NCI-H2081 treated with DMSO at 0.1 percent for 48 hours (cell line): ENCODE measurements around the gene GRHL3.

Experiments used
- DNase-seq: peaks from one replicate; lab custom pipeline; 2025; lab: John Stamatoyannopoulos, UW

GRHL3 gene

DNA sequence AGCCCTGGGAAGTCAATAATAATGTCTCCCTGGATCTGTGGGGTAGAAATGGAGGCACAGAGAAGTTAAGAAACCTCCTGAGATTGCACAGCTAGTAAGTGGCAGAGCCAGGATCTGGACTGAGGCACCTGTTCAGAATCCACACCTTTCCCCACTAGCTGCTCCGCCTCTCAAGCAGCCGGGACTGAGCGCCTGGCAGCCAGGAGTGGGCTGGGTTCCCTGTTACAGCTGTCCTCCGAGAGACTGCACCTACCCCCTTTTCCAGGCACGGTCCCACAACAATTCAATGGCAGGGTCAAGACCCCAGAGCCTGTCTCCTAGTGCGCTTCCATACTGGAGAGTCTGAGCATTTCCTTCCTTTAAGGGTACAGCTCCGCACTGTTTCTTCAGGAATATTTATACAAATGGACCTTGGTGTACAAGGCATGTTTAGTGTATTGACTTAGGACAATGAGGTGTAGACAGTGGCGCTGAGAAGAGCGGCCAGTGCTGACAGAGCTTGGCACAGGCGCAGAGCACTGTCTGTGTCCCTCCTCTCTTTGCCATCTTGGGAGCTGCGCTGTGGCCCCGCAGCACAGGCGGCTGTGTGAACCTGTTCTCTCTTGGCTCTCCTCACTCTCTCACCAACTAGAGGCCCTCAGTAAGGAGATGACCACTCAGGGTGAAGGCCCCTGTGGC, 24.4 kb downstream of the GRHL3 start:
- DNase-seq, result no peak

- DNase-seq, result no peak
Observed at GRCh38 chr1:24344090-24344742, 25.1 kb downstream of the GRHL3 start.

DNA sequence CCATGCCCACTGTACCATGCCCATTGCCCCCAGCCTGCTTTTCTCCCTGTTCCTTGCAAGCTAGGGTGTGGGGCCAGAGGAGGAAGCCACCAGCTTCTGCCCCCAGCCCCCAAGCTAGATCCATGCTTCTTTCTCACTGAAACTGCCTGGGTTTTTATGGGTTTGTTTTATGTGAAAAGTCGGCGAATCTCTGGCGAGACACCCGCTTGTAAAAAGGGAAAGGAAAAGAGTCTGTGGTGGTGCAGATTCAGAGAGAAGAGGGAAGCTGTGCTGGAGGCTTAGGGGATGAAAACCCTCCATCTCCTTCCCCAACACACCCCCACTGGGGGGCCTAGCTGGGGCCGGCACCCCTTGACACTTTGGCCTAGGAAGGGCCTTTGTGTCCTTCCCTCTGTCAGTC, 26.2 kb downstream of the GRHL3 start:
- DNase-seq, result no peak

GRCh38 chr1:24347159-24347934, 28.2 kb downstream of the GRHL3 start:
- no peak for DNase-seq

DNA sequence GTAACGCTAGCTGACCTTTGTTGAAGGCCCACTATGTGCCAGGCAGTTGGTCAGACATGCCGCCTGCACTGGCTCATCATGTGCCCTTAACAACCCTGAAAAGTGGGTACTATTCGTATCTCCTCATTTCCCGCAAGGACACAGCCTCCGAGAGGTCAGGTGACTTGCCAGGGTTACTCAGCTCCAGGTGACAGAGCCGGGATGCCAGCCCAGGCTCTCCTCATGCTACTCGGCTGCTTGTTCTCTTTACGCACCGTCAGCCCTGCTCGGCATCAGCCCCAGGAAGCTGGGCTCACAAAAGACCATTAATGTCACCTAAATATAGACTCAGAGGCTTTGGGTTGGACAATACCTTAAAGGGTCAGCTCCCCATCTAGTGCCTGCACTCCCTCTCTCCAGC, 29.0 kb downstream of the GRHL3 start:
- DNase-seq, result no peak

DNA sequence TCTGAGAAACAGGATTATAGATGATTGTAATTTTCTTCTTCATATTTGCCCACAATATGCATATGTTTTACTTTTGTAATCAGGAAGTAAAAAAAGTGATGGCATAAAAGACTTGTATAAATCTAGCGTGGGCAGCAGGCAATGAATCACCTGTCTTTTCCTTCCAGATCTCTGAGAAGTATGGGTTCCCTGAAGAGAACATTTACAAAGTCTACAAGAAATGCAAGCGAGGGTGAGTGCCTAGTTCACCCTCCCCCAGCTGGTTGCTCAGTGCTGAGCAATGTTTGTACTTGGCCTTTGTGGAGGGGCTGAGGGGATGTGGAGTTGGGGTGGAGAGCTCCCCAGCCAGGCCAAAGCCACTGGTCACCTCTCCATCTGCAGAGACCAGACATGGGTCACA, 30.7 kb downstream of the GRHL3 start:
- DNase-seq, result no peak

GRCh38 chr1:24351247-24351646, 32.1 kb downstream of the GRHL3 start:
- no peak for DNase-seq

- DNase-seq, result no peak
Observed at GRCh38 chr1:24351918-24352627, 32.9 kb downstream of the GRHL3 start.

GRCh38 chr1:24353292-24353891, 34.2 kb downstream of the GRHL3 start:
- no peak for DNase-seq

DNA sequence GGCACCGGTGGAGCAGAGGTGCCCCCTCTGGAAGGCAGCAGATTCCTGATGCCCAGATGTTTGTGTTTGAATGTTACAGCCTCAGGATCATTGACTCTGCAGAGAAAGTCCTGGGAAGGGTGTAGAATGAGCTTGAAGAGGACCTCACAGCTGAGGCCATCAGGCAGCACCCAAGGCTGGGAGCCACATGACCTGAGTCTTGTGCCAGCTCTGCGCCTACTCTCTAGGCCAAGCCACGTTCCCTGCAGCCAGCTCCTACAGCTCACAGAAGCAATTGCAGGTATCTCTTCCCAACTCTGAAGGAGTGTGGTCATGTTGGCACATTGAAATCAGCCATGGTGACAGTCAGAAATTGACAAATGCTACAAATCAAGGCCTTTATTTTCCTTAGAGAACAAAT, 36.3 kb downstream of the GRHL3 start:
- no peak for DNase-seq

DNA sequence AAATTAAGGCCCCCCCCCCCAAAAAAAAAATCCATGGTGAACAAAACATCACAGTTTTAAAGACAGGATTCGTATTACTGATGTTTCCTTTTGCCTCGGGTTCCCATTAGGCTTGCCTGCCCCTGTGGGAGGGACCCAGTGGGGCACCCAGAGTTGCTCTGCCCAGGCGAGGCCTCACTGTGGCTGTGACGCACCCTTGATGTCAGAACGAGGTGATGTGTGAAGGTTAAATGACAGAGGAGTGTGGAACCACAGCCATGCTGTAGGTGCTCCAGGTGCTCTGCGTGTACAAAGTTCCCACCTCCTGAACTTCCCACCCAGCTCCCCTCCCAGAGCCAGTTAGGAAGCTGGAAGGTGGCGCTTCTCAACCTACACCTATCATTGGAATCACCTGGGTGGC, 37.9 kb downstream of the GRHL3 start:
- DNase-seq, result no peak

- DNase-seq, result no peak
Observed at GRCh38 chr1:24360681-24361080, 41.5 kb downstream of the GRHL3 start.

DNA sequence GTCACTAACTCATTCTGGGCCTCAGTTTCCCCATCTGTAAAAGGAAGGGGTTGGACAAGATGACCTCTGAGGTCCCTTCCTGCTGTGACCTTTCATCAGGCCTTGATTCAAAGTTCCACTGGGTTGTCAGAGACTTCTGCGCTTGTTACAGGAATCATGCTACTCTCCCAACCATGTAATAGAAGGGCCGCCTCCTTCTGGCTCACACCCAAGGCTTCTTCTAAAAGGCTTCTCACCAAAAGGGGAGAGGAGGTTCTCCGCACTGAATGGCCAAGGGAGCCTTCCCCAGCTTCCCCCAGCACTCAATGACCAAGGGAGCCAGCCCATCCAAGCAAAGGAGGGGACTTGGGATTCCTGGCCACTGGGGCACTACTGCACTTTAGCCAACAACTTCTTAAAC, 42.7 kb downstream of the GRHL3 start:
- DNase-seq, result no peak

DNA sequence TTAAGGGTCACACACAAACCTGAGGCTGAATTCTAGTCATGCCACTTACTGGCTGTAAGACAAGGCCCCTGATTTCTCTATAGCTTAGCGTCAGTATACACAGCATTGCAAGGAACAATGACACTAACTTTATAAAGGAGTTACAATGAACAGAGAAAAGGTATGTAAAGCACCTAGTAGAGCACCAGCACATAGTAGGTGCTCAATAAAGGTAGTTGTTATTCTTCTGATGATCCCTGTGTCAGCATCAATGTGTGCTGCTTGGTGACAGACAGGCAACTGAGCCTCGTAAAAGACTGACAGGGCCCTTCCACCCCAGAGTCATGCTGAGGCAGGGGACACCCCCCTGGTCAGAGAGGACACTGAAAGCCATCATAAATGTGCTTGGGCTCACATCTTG, 43.2 kb downstream of the GRHL3 start:
- no peak for DNase-seq

GRCh38 chr1:24362982-24363614, 43.9 kb downstream of the GRHL3 start:
- no peak for DNase-seq

DNA sequence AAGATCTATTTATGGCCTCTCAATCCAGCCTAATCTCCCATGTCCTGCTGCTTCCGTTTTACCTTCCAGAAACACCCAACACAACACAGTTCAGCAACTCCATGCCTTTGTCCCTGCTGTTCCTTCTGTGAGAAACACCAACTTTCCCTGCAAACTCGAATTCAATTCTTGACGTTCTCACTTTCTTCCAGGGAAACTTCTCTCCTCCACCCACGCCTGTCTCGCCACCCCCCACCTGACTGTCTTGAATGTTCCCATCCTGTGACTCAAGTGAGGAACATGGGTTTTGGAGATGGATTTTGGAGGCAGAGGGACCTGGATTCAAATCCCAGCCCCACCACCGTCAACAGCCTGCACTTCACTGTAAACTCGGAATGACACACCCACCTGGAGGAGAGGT, 44.8 kb downstream of the GRHL3 start:
- DNase-seq, result no peak

DNA sequence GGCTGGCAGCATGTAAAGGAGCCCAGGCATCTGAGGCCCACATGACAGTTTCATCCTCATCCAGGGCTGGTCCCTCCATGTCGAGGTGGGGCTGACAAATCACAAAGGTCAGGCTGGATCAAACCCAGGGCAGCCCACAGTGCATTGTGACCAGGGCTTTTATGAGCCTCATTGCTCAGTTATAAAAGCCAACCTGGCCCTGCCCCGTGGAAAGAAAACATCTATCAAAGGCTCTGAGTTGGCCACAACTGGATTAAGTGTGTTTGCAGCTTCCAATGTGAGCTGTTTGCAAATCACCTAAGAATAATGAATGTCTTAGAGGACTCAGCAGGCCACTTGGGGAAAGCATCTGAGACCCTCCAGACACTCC, 45.4 kb downstream of the GRHL3 start:
- no peak for DNase-seq

DNA sequence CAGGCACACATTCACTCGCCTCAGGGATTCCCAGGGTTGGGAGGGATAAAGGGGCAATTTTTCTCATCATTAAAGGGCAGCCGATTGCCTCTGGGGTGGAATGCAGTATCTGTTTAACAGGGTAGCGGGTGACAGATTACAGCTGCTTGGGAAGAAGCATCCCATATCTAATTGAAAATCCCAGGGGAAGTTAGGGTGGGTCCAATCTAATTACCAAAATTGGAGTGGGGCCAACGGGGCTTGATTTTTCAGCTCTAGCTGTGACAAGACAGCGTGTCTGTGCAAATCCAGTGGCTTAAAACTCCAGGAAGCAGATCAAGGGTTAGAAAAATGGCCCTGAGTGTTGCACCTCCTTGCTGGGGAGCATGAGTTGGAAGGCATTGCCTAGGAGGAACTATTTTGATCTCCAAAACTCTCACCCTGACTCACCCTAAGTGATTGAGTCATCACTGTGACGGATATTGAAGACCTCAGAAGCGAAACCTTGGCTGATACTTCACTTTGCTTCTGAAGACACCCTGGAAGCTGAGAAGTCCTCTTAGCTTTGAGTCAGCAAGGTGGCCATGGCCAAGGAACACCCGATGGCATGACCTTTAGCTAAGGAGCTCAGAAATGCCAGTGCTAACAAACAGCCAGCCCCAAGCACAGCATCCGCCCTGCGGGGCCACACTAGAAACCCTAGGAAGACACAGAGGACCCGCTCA, 46.0 kb downstream of the GRHL3 start:
- no peak for DNase-seq

- no peak for DNase-seq
Observed at GRCh38 chr1:24366707-24367106, 47.5 kb downstream of the GRHL3 start.

GRCh38 chr1:24369199-24369598, 50.0 kb downstream of the GRHL3 start:
- no peak for DNase-seq

DNA sequence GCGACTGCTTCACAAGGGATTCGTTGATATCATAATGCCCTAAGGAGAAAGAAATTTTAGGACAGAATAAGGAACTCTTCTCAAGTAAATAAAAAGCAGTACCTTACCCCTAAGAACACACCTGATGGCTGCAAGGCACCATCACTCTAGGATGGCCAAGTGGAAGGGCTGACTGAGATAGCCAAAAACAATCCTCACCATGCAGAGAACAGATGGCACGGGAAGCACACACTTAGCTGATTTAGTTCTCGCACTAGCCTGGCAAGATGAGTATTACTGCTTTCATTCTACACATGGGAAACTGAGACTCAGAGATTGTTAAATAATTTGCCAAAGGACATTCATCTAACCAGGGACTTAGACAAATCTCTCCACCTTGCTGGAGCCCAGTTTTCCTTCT, 50.6 kb downstream of the GRHL3 start:
- DNase-seq, result no peak
